HG03066 (cell line): ENCODE results near the gene RALB.
"Not testable (repeated sequence)": the region's sequence is repeated elsewhere in the genome, so short reads cannot be mapped to it uniquely, and the experiment has no call there.

ENCODE experiments used
- ATAC-seq: cut with Tn5 transposase; IDR thresholded peaks from one replicate; pipeline ENCODE4 v1.9.1; 2021; ENCODE audit warnings: low read depth; ENCODE audit not compliant: unreplicated experiment

The RALB gene

GRCh38 chr2:120313695-120314615, 61.3 kb downstream of the RALB start:
- no peak for ATAC-seq

GRCh38 chr2:120314690-120315366, 62.2 kb downstream of the RALB start:
- ATAC-seq: no peak

GRCh38 chr2:120315367-120316033, 62.8 kb downstream of the RALB start:
- no peak for ATAC-seq

GRCh38 chr2:120316071-120316470, 63.4 kb downstream of the RALB start:
- no peak for ATAC-seq

- no peak for ATAC-seq
Observed at GRCh38 chr2:120316528-120317179, 64.0 kb downstream of the RALB start.

- no peak for ATAC-seq
Observed at GRCh38 chr2:120317180-120317533, 64.5 kb downstream of the RALB start.

GRCh38 chr2:120317916-120318315, 65.3 kb downstream of the RALB start:
- ATAC-seq: no peak

- ATAC-seq: no peak
Observed at GRCh38 chr2:120318626-120319025, 66.0 kb downstream of the RALB start.

GRCh38 chr2:120319123-120319522, 66.5 kb downstream of the RALB start:
- no peak for ATAC-seq

- ATAC-seq: no peak
Observed at GRCh38 chr2:120319686-120320317, 67.2 kb downstream of the RALB start.

- ATAC-seq: no peak
Observed at GRCh38 chr2:120320318-120320851, 67.7 kb downstream of the RALB start.

GRCh38 chr2:120320887-120321556, 68.4 kb downstream of the RALB start:
- not testable (repeated sequence) for ATAC-seq

GRCh38 chr2:120321721-120322284, 69.2 kb downstream of the RALB start:
- no peak for ATAC-seq

GRCh38 chr2:120322329-120322728, 69.7 kb downstream of the RALB start:
- no peak for ATAC-seq

- ATAC-seq: no peak
Observed at GRCh38 chr2:120323214-120323613, 70.6 kb downstream of the RALB start.

- no peak for ATAC-seq
Observed at GRCh38 chr2:120323807-120324399, 71.3 kb downstream of the RALB start.

- no peak for ATAC-seq
Observed at GRCh38 chr2:120324933-120325332, 72.3 kb downstream of the RALB start.

GRCh38 chr2:120326066-120326465, 73.4 kb downstream of the RALB start:
- ATAC-seq: no peak
